ENCODE measurements around the gene GNE.

DNA sequence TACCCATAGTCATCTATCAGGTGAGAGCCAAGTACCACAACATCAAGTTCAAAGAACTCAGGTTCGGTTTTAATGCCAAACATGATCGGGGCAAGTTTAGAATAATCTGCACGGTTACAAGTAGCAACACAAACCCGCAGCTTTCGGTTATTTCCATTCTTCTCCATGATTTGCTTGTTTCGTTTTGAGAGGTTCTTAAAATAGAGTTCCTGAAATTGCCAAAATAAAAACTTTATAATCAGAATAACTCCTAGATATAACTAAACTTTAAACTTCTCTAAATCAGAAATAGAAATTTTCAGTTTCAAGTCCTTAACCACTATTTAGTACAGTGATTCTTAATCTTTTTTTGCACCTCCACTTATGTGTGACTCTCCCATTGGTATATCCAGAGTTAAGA, 9.1 kb downstream of the GNE start:
- TF ChIP-seq NCOA4 (IDR thresholded peaks at IDR 0.05; ENCODE audit: partially characterized antibody) (no peak), FOXJ3 (CRISPR knock-in tag; IDR thresholded peaks at IDR 0.05) (no peak), SIN3B (IDR thresholded peaks at IDR 0.05; ENCODE audit: low read depth) (no peak), TAF1 (IDR thresholded peaks at IDR 0.05; ENCODE audit: control insufficient read depth, extremely low read depth, insufficient read depth, low read length, severe bottlenecking) (no peak), U2AF2 (optimal IDR thresholded peaks at IDR 0.05; ENCODE audit: low read depth, low read length) (no peak), PTBP1 (IDR thresholded peaks at IDR 0.05; ENCODE audit: low read depth, low read length) (no peak)
- TF ChIP-seq, protein P1, sequence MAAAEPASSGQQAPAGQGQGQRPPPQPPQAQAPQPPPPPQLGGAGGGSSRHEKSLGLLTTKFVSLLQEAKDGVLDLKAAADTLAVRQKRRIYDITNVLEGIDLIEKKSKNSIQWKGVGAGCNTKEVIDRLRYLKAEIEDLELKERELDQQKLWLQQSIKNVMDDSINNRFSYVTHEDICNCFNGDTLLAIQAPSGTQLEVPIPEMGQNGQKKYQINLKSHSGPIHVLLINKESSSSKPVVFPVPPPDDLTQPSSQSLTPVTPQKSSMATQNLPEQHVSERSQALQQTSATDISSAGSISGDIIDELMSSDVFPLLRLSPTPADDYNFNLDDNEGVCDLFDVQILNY (CRISPR knock-in tag; IDR thresholded peaks at IDR 0.05): no peak
- TF ChIP-seq, protein P2, sequence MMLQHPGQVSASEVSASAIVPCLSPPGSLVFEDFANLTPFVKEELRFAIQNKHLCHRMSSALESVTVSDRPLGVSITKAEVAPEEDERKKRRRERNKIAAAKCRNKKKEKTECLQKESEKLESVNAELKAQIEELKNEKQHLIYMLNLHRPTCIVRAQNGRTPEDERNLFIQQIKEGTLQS (IDR thresholded peaks at IDR 0.05): no peak
- TF ChIP-seq, protein P2 (CRISPR knock-in tag; conservative IDR thresholded peaks at IDR 0.05): no peak

Data from K562 (cell line).